GM19043 (cell line): ENCODE measurements around the gene VSTM4.

Experiments used
- ATAC-seq: cut with Tn5 transposase; IDR thresholded peaks from one replicate; pipeline ENCODE4 v1.9.1; 2021; ENCODE audit warnings: low read depth; ENCODE audit not compliant: unreplicated experiment

VSTM4 gene

GRCh38 chr10:49075743-49076142, 39.6 kb downstream of the VSTM4 start:
- ATAC-seq: no peak

DNA sequence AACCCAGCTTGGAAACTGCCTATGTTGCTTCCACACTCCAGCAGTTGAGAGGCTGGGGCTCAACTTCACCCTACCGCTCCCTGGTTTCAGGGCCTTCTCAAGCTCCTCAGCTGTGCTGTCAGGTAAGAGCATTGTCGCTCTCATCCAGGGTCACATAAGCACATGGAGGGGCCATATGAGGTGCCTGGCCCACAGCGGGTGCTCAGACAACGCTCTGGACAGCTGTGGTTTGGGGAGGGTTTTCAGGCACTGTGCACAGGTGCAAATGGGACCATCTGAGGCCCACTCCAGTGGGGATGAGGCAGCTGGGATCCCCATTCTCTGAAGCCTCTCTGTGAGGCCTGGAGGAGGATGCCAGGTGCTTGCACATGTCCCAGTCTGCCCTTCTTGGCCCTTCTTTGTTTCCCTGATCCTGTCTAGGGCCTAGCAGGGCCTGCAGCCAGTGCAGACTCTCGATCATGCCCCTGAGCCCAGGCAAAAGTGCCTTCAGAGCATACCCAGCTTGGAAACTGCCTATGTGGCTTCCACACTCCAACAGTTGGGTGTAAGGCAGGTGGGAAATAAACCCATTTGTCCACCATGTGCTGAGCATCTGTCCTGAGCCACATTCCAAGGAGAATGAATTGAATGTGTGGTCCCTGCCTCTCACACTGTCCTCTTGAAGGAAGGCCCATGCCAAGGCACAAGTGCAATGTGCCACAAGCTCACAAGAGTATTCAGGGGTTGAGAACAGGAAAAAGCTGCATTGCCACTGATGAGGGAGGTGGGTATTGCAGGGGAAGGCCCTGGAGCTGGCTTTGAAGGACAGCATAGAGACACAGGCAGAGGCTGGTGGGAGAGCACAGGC, 40.3 kb downstream of the VSTM4 start:
- ATAC-seq: no peak

DNA sequence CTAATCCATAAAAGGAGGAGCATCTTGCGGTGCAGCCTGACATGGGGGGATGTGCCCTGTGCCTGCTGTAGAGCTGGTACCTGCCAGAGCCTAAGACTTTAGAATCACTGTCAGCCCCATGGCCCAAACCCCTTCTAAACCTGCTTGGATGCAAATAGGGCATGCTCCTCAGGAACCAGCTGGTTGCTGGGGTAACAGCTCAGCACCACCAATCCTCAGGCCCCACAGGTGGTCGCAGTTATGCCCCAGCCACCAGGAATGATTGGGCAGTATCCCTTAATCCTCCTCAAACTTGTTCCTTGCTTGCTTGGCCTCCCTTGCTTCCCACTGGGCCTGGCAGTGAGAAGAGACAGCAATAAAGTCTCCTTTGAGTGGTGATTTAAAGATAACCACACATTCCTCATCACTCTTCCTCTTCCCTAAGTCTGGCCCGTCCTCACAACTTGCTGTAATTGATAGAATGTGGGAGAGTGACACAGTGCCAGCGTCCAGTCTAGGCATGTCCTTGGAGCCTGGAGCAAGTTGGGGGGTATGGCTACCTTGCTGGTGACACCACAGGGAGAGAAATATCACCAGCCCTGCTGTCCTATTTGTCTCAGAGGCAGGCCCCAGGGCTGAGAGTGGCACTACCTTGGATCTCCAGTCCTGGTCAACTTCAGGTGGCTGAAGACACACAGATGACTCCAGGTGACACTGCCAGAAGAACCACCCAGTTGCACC, 43.0 kb downstream of the VSTM4 start:
- ATAC-seq: no peak

DNA sequence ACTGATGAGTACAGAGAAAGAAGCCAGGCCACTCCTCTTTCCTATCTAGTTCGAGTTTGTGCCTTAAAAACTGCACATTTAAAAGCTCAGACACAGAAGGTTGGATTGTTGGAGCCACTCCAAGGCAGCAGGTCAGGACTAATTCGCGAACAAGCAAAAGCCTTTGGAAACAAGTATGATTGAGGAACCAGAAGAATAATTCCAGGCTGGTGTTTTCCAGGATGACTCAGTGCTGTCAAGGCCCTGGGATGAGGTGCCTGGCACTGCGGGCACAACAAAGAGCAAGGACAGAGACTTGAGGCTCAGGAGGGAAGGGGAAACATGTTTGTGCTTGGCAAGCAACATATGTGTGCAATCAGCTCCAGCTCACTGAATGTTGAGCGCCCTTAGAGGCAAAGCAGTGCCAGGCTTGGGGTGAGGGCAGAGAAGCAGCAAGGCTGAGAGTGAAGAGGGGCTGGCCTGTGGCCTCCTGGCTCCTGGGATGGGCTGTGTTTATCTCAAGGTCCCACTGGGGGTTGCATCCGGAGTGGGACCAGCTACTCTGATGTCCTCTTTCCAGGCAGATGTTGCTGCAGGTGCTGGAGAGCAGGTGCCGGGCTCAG, 44.1 kb downstream of the VSTM4 start:
- no peak for ATAC-seq

GRCh38 chr10:49070701-49071100, 44.6 kb downstream of the VSTM4 start:
- ATAC-seq: no peak

DNA sequence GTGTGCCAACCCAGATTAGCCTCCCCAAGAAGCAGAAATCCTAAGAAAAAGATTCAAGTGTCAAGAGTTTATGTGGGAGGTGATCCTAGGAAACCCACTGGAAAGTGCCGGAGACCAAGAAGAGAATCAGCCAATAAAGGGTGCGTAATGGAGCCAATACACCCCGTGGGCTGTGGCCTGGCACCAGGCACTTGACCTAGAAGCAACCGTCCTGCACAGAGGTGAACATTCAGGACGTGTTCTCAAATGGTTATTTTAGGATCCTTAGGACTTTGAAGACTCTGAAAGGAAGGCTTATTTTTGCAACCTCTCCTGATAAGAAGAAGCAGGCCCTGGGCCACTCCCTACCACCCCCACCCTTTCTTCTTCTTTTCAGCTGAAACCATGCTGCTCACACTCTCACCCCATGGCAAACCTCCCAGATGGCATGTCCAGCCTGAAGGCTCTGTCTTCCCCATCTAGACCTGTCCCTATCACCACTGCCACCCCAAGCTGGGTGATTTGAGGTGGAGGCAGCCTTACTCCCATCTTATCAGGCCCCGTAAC, 46.6 kb downstream of the VSTM4 start:
- ATAC-seq: no peak

DNA sequence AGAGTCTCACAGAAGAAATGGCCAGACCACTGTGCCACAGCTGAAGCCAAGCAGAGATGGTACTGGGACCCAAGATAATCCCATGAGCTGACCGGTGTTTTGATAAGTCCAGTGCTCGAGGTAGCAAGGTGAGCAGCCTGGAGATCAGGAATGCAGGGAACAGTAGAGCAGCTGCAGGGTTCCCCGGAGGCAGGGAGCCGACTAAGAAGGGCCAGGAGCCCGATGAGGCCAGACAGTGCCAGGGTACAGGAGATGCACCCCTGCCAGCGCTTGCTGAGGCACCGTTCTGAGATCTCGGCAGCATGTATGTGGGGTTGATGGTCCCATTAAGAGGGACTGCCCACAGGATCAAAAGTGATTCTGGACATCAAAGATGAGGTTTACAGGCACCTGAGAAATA, 47.1 kb downstream of the VSTM4 start:
- ATAC-seq: no peak

GRCh38 chr10:49066944-49067730, 48.2 kb downstream of the VSTM4 start:
- ATAC-seq: no peak

- ATAC-seq: no peak
These were observed 53.1 kb downstream of the VSTM4 start for GRCh38 chr10:49062229-49062628.

- no peak for ATAC-seq
These were observed 53.7 kb downstream of the VSTM4 start for GRCh38 chr10:49061667-49062066.

GRCh38 chr10:49058463-49059255, 56.7 kb downstream of the VSTM4 start:
- no peak for ATAC-seq

- no peak for ATAC-seq
These were observed 58.0 kb downstream of the VSTM4 start for GRCh38 chr10:49057231-49057880.

GRCh38 chr10:49056356-49056755, 59.0 kb downstream of the VSTM4 start:
- ATAC-seq: no peak

GRCh38 chr10:49055221-49055849, 60.0 kb downstream of the VSTM4 start:
- ATAC-seq: no peak

DNA sequence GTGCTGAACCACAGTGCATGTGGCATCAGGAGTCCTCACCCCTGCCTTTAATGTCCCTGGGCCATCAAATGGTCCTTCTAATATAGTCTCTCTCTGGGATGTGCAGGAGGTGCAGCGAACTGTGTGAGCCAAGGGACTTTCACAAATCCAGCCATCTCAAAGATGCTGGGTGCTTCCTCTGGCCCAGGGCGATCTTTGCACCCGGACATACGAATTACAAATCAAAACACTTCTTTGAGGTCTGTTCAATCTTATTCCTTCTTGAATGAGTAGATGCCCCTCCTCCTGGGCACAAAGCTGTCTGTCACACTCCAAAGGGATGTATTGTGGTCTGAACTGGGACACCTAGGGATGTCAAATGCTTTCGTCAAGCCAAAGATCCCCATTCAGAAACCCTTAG, 60.6 kb downstream of the VSTM4 start:
- no peak for ATAC-seq

DNA sequence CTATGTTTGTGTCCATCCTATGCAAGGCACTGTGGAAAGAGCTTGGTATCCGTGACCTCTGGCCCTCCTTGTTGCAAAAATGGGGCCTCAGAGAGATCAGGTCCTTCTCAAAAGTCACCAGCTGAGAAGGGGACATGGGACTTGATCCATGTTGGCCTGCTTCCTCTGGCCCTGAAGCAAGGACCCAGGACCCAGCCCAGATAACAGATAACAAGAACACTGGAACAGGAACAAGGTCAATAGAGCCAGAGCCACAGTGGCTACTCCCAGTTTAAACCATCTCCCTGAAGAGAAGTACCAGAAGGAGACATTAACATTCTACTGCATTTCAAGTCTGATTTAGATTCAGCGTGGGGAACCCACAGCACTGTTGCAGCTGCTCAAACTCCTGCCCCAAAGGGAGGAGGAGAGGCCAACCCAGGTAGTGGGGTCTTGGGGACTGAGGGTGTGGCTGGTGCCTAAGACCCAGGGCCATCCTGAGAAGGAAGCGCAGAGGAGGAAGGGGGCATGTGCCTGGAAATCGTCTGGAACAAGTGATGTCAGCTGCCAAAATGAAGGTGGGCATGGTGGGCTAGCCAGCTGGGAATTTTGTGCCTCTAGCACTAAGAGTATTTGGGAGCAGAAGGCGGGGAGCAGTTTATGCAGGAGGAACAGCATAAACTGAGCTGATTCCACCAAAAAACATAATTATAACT, 61.2 kb downstream of the VSTM4 start:
- ATAC-seq: no peak

- ATAC-seq: peak; percentile 61
These were observed 62.0 kb downstream of the VSTM4 start for GRCh38 chr10:49053053-49053997.
